ENCODE data around the gene TNNI2. TPM values are rescaled to one million over a fixed set of nuclear protein-coding genes. Genes with fewer than 3 reads are reported as not detected.
"Not testable (repeated sequence)": the region's sequence is repeated elsewhere in the genome, so short reads cannot be mapped to it uniquely, and the experiment has no call there.

The TNNI2 gene
- total RNA-seq, 1 donor from 2014 or later: 1.7 TPM

GRCh38 chr11:1812274-1812673, 26.5 kb upstream of the TNNI2 start:
- no peak overlapping the region for H3K27ac Mint-ChIP-seq
- no peaks in the 10 kb centered on the region for H3K4me1 Mint-ChIP-seq (ENCODE audit: unreplicated experiment)
- TF ChIP-seq CTCF (conservative IDR thresholded peaks at IDR 0.05): no peak
- H3K36me3 Mint-ChIP-seq: no peaks in the 10 kb centered on the region
- DNase-seq (ENCODE audit: extremely low spot score, unreplicated experiment): no peak
- H3K9me3 Mint-ChIP-seq: peaks cover 7% of the 10 kb centered on the region
- H3K27me3 Mint-ChIP-seq: peaks cover 17% of the 10 kb centered on the region
- H3K4me3 Mint-ChIP-seq: no peak overlapping the region

- no peak for DNase-seq (ENCODE audit: extremely low spot score, unreplicated experiment)
- H3K9me3 Mint-ChIP-seq: peaks cover 10% of the 10 kb centered on the region
- H3K4me3 Mint-ChIP-seq: no peak overlapping the region
- H3K36me3 Mint-ChIP-seq: no peaks in the 10 kb centered on the region
- H3K27ac Mint-ChIP-seq: no peak overlapping the region
- peaks cover 18% of the 10 kb centered on the region for H3K27me3 Mint-ChIP-seq
- H3K4me1 Mint-ChIP-seq (ENCODE audit: unreplicated experiment): no peaks in the 10 kb centered on the region
- no peak for TF ChIP-seq CTCF (conservative IDR thresholded peaks at IDR 0.05)
Measured at GRCh38 chr11:1812801-1813200, 26.0 kb upstream of the TNNI2 start.

GRCh38 chr11:1813356-1813755, 25.4 kb upstream of the TNNI2 start:
- H3K27ac Mint-ChIP-seq; H3K4me3 Mint-ChIP-seq; H3K9me3 Mint-ChIP-seq; H3K4me1 Mint-ChIP-seq (ENCODE audit: unreplicated experiment); H3K36me3 Mint-ChIP-seq; DNase-seq (ENCODE audit: extremely low spot score, unreplicated experiment): not testable (repeated sequence)
- H3K27me3 Mint-ChIP-seq: peaks cover 18% of the 10 kb centered on the region

- DNase-seq (ENCODE audit: extremely low spot score, unreplicated experiment): no peak
- Mint-ChIP-seq H3K4me3 (no peak overlapping the region), H3K27me3 (peaks cover 16% of the 10 kb centered on the region), H3K9me3 (peaks cover 10% of the 10 kb centered on the region), H3K36me3 (no peaks in the 10 kb centered on the region), H3K4me1 (ENCODE audit: unreplicated experiment) (no peaks in the 10 kb centered on the region), H3K27ac (no peak overlapping the region)
- TF ChIP-seq CTCF (conservative IDR thresholded peaks at IDR 0.05): no peak
Measured at GRCh38 chr11:1814691-1815090, 24.1 kb upstream of the TNNI2 start.

GRCh38 chr11:1815311-1815710, 23.5 kb upstream of the TNNI2 start:
- no peak for DNase-seq (ENCODE audit: extremely low spot score, unreplicated experiment)
- no peak overlapping the region for H3K4me3 Mint-ChIP-seq
- H3K9me3 Mint-ChIP-seq: peaks cover 10% of the 10 kb centered on the region
- TF ChIP-seq CTCF (conservative IDR thresholded peaks at IDR 0.05): no peak
- peaks cover 14% of the 10 kb centered on the region for H3K27me3 Mint-ChIP-seq
- H3K27ac Mint-ChIP-seq: no peak overlapping the region
- no peaks in the 10 kb centered on the region for H3K4me1 Mint-ChIP-seq (ENCODE audit: unreplicated experiment)
- no peaks in the 10 kb centered on the region for H3K36me3 Mint-ChIP-seq

GRCh38 chr11:1815751-1816150, 23.0 kb upstream of the TNNI2 start:
- Mint-ChIP-seq H3K4me1 (ENCODE audit: unreplicated experiment) (no peaks in the 10 kb centered on the region), H3K36me3 (no peaks in the 10 kb centered on the region), H3K27ac (no peak overlapping the region), H3K4me3 (no peak overlapping the region), H3K9me3 (peaks cover 10% of the 10 kb centered on the region), H3K27me3 (peaks cover 12% of the 10 kb centered on the region)
- DNase-seq (ENCODE audit: extremely low spot score, unreplicated experiment): no peak
- no peak for TF ChIP-seq CTCF (conservative IDR thresholded peaks at IDR 0.05)
